Vagina (tissue), 2 donors: ENCODE results near the gene CCDC102B. TPM values are rescaled to one million over a fixed set of nuclear protein-coding genes. Genes with fewer than 3 reads are reported as not detected.

Experiments
- DNase-seq, 2 donors: peaks; one replicate each; pipeline ENCODE4 v3.0.0-alpha.2; 2017; ENCODE audit errors: extremely low spot score in 2 of 2
- H3K27ac ChIP-seq: fragments of 200-600 bp; sonication (generic); one replicate; pipeline ENCODE4 v1.5.1; 2019
- H3K27me3 ChIP-seq: fragments of 200-600 bp; sonication (generic); one replicate; pipeline ENCODE4 v1.5.1; 2019
- H3K36me3 ChIP-seq, 2 donors: fragments of 200-600 bp; sonication (generic); one replicate each; pipeline ENCODE4 v1.5.1; 2017 to 2019
- H3K4me1 ChIP-seq: fragments of 200-600 bp; sonication (generic); one replicate; pipeline ENCODE4 v1.5.1; 2019
- H3K4me3 ChIP-seq, 2 donors: fragments of 200-600 bp; sonication (generic); 1 replicate in 1 of 2; 2 replicates in 1 of 2; pipeline ENCODE4 v1.5.1; 2016 to 2019
- H3K9me3 ChIP-seq: fragments of 200-600 bp; sonication (generic); one replicate; pipeline ENCODE4 v1.5.1; 2019
- POLR2A ChIP-seq, 2 donors: fragments of 450-650 bp; IDR thresholded peaks; one replicate each; pipeline ENCODE4 v1.6.1; 2017; ENCODE audit warnings: antibody characterized with exemption in 2 of 2, mild to moderate bottlenecking in 2 of 2, moderate library complexity in 2 of 2
- POLR2AphosphoS5 ChIP-seq, 2 donors: sonication (generic); formaldehyde crosslinking; IDR thresholded peaks; one replicate each; pipeline ENCODE4 v1.9.0; 2017; ENCODE audit warnings: antibody characterized with exemption in 2 of 2, mild to moderate bottlenecking in 2 of 2, low read depth in 1 of 2; ENCODE audit not compliant: insufficient read depth in 1 of 2
- intact Hi-C: fragments of 100-400 bp; cut with DNase I; formaldehyde crosslinking; loops from one replicate; pipeline ENCODE4 v1.15.1; 2023
- total RNA-seq: library from RNA; depleted of rRNA; stranded (reverse); fragments of >200 nt; gene quantifications from one replicate; pipeline ENCODE4 v1.2.3, GENCODE V29; 2016
- TF ChIP-seq, protein P1 (sequence below), 3 experiments: fragments of 450-650 bp in 2 of 3; fragments of 200-600 bp in 1 of 3; sonication (generic) in 1 of 3; IDR thresholded peaks; one replicate each; pipeline ENCODE4 v1.5.1; 2017 to 2019; ENCODE audit warnings: antibody characterized with exemption in 3 of 3, mild to moderate bottlenecking in 2 of 3, moderate library complexity in 2 of 3

The CCDC102B gene
- total RNA-seq, 1 donor from 2014 or later: 6.4 TPM

DNA sequence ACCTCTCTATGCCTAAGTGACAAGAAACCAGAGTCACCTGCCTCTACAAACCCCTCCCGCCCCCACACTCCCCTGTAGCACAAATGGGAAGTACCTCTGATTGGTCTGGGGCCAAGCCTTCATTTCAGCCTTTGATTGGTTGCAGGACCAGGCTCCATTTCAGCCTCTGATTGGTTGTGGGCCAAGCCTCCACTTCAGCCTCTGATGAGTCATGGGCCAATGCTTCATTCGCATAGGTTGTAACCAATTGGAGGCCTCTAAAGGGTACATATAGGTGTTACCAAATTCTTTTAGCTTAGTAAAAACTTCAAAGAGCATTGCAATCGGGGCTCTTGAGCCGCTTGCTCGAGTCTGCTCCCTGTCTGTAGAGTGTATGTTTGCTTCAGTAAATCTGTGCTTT lies 25.0 kb downstream of the CCDC102B start:
- no peak for TF ChIP-seq POLR2AphosphoS5 (IDR thresholded peaks at IDR 0.05; ENCODE audit: insufficient read depth in 1 of 2, low read depth in 1 of 2)
- TF ChIP-seq POLR2A (IDR thresholded peaks at IDR 0.05): no peak
- TF ChIP-seq, protein P1, sequence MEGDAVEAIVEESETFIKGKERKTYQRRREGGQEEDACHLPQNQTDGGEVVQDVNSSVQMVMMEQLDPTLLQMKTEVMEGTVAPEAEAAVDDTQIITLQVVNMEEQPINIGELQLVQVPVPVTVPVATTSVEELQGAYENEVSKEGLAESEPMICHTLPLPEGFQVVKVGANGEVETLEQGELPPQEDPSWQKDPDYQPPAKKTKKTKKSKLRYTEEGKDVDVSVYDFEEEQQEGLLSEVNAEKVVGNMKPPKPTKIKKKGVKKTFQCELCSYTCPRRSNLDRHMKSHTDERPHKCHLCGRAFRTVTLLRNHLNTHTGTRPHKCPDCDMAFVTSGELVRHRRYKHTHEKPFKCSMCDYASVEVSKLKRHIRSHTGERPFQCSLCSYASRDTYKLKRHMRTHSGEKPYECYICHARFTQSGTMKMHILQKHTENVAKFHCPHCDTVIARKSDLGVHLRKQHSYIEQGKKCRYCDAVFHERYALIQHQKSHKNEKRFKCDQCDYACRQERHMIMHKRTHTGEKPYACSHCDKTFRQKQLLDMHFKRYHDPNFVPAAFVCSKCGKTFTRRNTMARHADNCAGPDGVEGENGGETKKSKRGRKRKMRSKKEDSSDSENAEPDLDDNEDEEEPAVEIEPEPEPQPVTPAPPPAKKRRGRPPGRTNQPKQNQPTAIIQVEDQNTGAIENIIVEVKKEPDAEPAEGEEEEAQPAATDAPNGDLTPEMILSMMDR (IDR thresholded peaks at IDR 0.05): no peak
- intact Hi-C loops: no loop called here
- Histone ChIP-seq H3K27ac (no peak overlapping the region), H3K36me3 (no peaks in the 10 kb centered on the region), H3K27me3 (no peaks in the 10 kb centered on the region), H3K4me1 (no peaks in the 10 kb centered on the region), H3K4me3 (no peak overlapping the region), H3K9me3 (no peaks in the 10 kb centered on the region)
- no peak for DNase-seq

DNA sequence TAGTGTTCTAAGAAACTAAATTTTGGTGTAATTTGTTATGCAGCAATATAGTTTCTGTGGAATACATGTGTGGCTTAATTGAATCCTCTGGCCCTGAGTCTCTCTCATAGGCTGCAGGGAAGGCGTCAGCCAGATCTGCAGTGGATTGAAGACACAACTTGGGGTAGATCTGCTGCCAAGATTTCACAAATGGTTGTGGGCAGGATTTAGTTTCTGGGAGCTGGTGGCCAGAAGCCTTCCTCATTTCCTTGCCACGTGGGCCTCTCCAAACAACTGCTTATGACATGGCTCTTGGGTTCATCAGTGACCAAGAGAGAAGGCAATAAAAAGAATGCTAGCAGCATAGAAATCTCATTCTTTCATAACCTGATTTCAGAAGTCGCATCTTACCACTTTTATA lies 28.2 kb downstream of the CCDC102B start:
- Histone ChIP-seq H3K36me3 (no peaks in the 10 kb centered on the region), H3K4me3 (no peak overlapping the region), H3K4me1 (no peaks in the 10 kb centered on the region), H3K27ac (no peak overlapping the region), H3K9me3 (no peaks in the 10 kb centered on the region), H3K27me3 (no peaks in the 10 kb centered on the region)
- TF ChIP-seq, protein P1 (IDR thresholded peaks at IDR 0.05): no peak
- TF ChIP-seq POLR2A (IDR thresholded peaks at IDR 0.05) (no peak), POLR2AphosphoS5 (IDR thresholded peaks at IDR 0.05; ENCODE audit: insufficient read depth in 1 of 2, low read depth in 1 of 2) (no peak)
- intact Hi-C loops: no loop called here
- DNase-seq: no peak

GRCh38 chr18:68830256-68831045 lies 32.6 kb downstream of the CCDC102B start:
- no peak for TF ChIP-seq POLR2AphosphoS5 (IDR thresholded peaks at IDR 0.05; ENCODE audit: insufficient read depth in 1 of 2, low read depth in 1 of 2)
- TF ChIP-seq, protein P1 (IDR thresholded peaks at IDR 0.05): no peak
- TF ChIP-seq POLR2A (IDR thresholded peaks at IDR 0.05): no peak
- intact Hi-C loops: no loop called here
- DNase-seq: no peak
- no peak overlapping the region for H3K4me3 ChIP-seq
- no peaks in the 10 kb centered on the region for H3K4me1 ChIP-seq
- H3K27ac ChIP-seq: no peak overlapping the region
- no peaks in the 10 kb centered on the region for H3K9me3 ChIP-seq
- no peaks in the 10 kb centered on the region for H3K27me3 ChIP-seq
- no peaks in the 10 kb centered on the region for H3K36me3 ChIP-seq

- H3K4me1 ChIP-seq: no peaks in the 10 kb centered on the region
- TF ChIP-seq POLR2AphosphoS5 (IDR thresholded peaks at IDR 0.05; ENCODE audit: insufficient read depth in 1 of 2, low read depth in 1 of 2) (no peak), POLR2A (IDR thresholded peaks at IDR 0.05) (no peak)
- TF ChIP-seq, protein P1 (IDR thresholded peaks at IDR 0.05): no peak
- DNase-seq: no peak
- no peaks in the 10 kb centered on the region for H3K9me3 ChIP-seq
- H3K4me3 ChIP-seq: no peak overlapping the region
- intact Hi-C loops: no loop called here
- no peak overlapping the region for H3K27ac ChIP-seq
- no peaks in the 10 kb centered on the region for H3K36me3 ChIP-seq
- no peaks in the 10 kb centered on the region for H3K27me3 ChIP-seq
These were observed 35.9 kb downstream of the CCDC102B start for GRCh38 chr18:68833756-68834155.
